H1 (cell line): ENCODE results near the gene AKIRIN1. TPM values are rescaled to one million over a fixed set of nuclear protein-coding genes. Genes with fewer than 3 reads are reported as not detected.

Experiments
- CTCF ChIA-PET: fragments of 300-600 bp; sonication (Branson Sonifier 250); formaldehyde crosslinking; loops from one replicate; lab custom pipeline; 2021; ENCODE audit not compliant: partially characterized antibody; lab: Charles Lee
- POLR2A ChIA-PET: fragments of 300-600 bp; sonication (Branson Sonifier 250); formaldehyde crosslinking; loops from one replicate; lab custom pipeline; 2021; ENCODE audit warnings: inconsistent platforms; ENCODE audit not compliant: partially characterized antibody; lab: Charles Lee
- DNase-seq, 2 experiments: peaks; one replicate each; pipeline versions ENCODE4 v3.0.0 to v3.0.0-alpha.2; 2010 to 2022; ENCODE audit warnings: low spot score in 2 of 2, low read depth in 1 of 2, mixed read lengths in 1 of 2
- FAIRE-seq: peaks from 2 replicates; lab custom pipeline; 2011; peaks lifted over from hg19 to GRCh38; lab: Jason Lieb, UNC
- H2AFZ ChIP-seq: 2 replicates; pipeline ENCODE4 v1.8.1; 2012; ENCODE audit warnings: low read length, inconsistent platforms
- H2AK5ac ChIP-seq: 2 replicates; pipeline ENCODE4 v1.6.1; 2013; ENCODE audit warnings: low read depth, low read length
- H2BK120ac ChIP-seq: replicated peaks from 2 replicates; pipeline ENCODE3; 2013; ENCODE audit warnings: low read depth, low read length, inconsistent platforms
- H2BK12ac ChIP-seq: 2 replicates; pipeline ENCODE4 v1.6.1; 2013; ENCODE audit warnings: low read depth, low read length
- H2BK15ac ChIP-seq: 2 replicates; pipeline ENCODE4 v1.6.1; 2013; ENCODE audit warnings: low read length
- H2BK20ac ChIP-seq: 2 replicates; pipeline ENCODE4 v1.6.1; 2013; ENCODE audit warnings: low read length
- H2BK5ac ChIP-seq: 2 replicates; pipeline ENCODE4 v1.6.1; 2013; ENCODE audit warnings: low read depth, low read length
- H3K14ac ChIP-seq: 2 replicates; pipeline ENCODE4 v1.6.1; 2013; ENCODE audit warnings: inconsistent platforms; ENCODE audit not compliant: insufficient read length
- H3K18ac ChIP-seq: 2 replicates; pipeline ENCODE4 v1.6.1; 2013; ENCODE audit warnings: low read length; ENCODE audit errors: extremely low read depth
- H3K23ac ChIP-seq: 2 replicates; pipeline ENCODE4 v1.6.1; 2013; ENCODE audit warnings: inconsistent platforms; ENCODE audit not compliant: insufficient read length
- H3K23me2 ChIP-seq: 2 replicates; pipeline ENCODE4 v1.6.1; 2013; ENCODE audit warnings: low read depth, low read length
- H3K27ac ChIP-seq: 2 replicates; pipeline ENCODE4 v1.6.1; 2011; ENCODE audit warnings: low read depth, low read length, inconsistent platforms
- H3K27me3 ChIP-seq, 4 experiments: replicated peaks in 1 of 4; 1 replicate in 1 of 4; 2 replicates in 3 of 4; pipeline versions ENCODE4 v1.6.1 to v1.8.1; 2011 to 2013; ENCODE audit warnings: low read length in 3 of 4, mild to moderate bottlenecking in 3 of 4, inconsistent platforms in 2 of 4, mixed read lengths in 2 of 4, moderate library complexity in 1 of 4; ENCODE audit not compliant: control insufficient read depth in 3 of 4, insufficient read depth in 3 of 4; ENCODE audit errors: extremely low read depth in 1 of 4
- H3K36me3 ChIP-seq, 4 experiments: 2 replicates each; pipeline versions ENCODE4 v1.6.1 to v1.8.1; 2011 to 2013; ENCODE audit warnings: mild to moderate bottlenecking in 4 of 4, low read length in 3 of 4, moderate library complexity in 2 of 4, control low read depth in 1 of 4, inconsistent platforms in 1 of 4; ENCODE audit not compliant: insufficient read depth in 4 of 4, control insufficient read depth in 2 of 4
- H3K4ac ChIP-seq: replicated peaks from 2 replicates; pipeline ENCODE3; 2013; ENCODE audit warnings: low read length, low read depth, mixed read lengths, inconsistent platforms; ENCODE audit not compliant: insufficient read length
- H3K4me1 ChIP-seq, 4 experiments: replicated peaks in 1 of 4; 1 replicate in 1 of 4; 2 replicates in 3 of 4; pipeline versions ENCODE4 v1.6.1 to v1.8.1; 2011 to 2013; ENCODE audit warnings: low read length in 3 of 4, inconsistent platforms in 2 of 4, mixed read lengths in 1 of 4; ENCODE audit not compliant: insufficient read depth in 4 of 4, control insufficient read depth in 3 of 4
- H3K4me2 ChIP-seq, 2 experiments: 2 replicates each; pipeline versions ENCODE4 v1.6.1 to v1.8.1; 2011 to 2013; ENCODE audit warnings: low read depth in 2 of 2, low read length in 2 of 2, control low read depth in 1 of 2, inconsistent platforms in 1 of 2, mild to moderate bottlenecking in 1 of 2; ENCODE audit not compliant: insufficient read depth in 1 of 2
- H3K4me3 ChIP-seq, 4 experiments: fragments of 200-600, 300-600 bp in 1 of 4; sonication (generic), shearing (Covaris generic), sonication (Bioruptor Twin) in 1 of 4; 2 replicates each; pipeline versions ENCODE4 v1.5.1 to v1.8.1; 2011 to 2016; ENCODE audit warnings: low read length in 4 of 4, low read depth in 3 of 4, control low read depth in 2 of 4, inconsistent platforms in 2 of 4, mild to moderate bottlenecking in 2 of 4, mixed read lengths in 1 of 4, moderate library complexity in 1 of 4; ENCODE audit not compliant: insufficient read depth in 2 of 4; ENCODE audit errors: extremely low read depth in 1 of 4
- H3K56ac ChIP-seq: replicated peaks from 2 replicates; pipeline ENCODE3; 2013; ENCODE audit warnings: low read depth, mild to moderate bottlenecking, mixed read lengths, low read length, inconsistent platforms; ENCODE audit not compliant: insufficient read length
- H3K79me1 ChIP-seq: 2 replicates; pipeline ENCODE4 v1.6.1; 2013; ENCODE audit warnings: low read depth, low read length, control low read depth
- H3K79me2 ChIP-seq, 2 experiments: 2 replicates each; pipeline versions ENCODE4 v1.6.1 to v1.8.1; 2012 to 2013; ENCODE audit warnings: low read length in 2 of 2, mild to moderate bottlenecking in 2 of 2, inconsistent platforms in 1 of 2; ENCODE audit not compliant: insufficient read depth in 2 of 2, control insufficient read depth in 1 of 2
- H3K9ac ChIP-seq, 4 experiments: replicated peaks in 1 of 4; 1 replicate in 1 of 4; 2 replicates in 3 of 4; pipeline versions ENCODE4 v1.6.1 to v1.8.1; 2011 to 2013; ENCODE audit warnings: low read depth in 3 of 4, low read length in 3 of 4, control low read depth in 2 of 4, mild to moderate bottlenecking in 2 of 4, moderate library complexity in 2 of 4, inconsistent platforms in 1 of 4; ENCODE audit errors: extremely low read depth in 1 of 4
- H3K9me3 ChIP-seq, 2 experiments: 2 replicates each; pipeline versions ENCODE4 v1.6.1 to v1.8.1; 2012 to 2013; ENCODE audit warnings: mild to moderate bottlenecking in 2 of 2, moderate library complexity in 2 of 2, control low read depth in 1 of 2, inconsistent platforms in 1 of 2, low read depth in 1 of 2, low read length in 1 of 2, mixed read lengths in 1 of 2; ENCODE audit not compliant: insufficient read depth in 2 of 2
- H4K20me1 ChIP-seq, 2 experiments: replicated peaks in 1 of 2; 2 replicates each; pipeline versions ENCODE3 to v1.8.1; 2011 to 2013; ENCODE audit warnings: inconsistent platforms in 2 of 2, low read length in 2 of 2, mild to moderate bottlenecking in 1 of 2; ENCODE audit not compliant: insufficient read depth in 2 of 2, control insufficient read depth in 1 of 2
- H4K5ac ChIP-seq: 2 replicates; pipeline ENCODE4 v1.6.1; 2013; ENCODE audit warnings: low read length, low read depth, mixed read lengths, inconsistent platforms; ENCODE audit not compliant: insufficient read length
- H4K8ac ChIP-seq: 2 replicates; pipeline ENCODE4 v1.8.0; 2013; ENCODE audit warnings: mild to moderate bottlenecking, moderate library complexity, low read length, inconsistent platforms; ENCODE audit not compliant: insufficient read depth; ENCODE audit errors: extremely low read depth
- H4K91ac ChIP-seq: replicated peaks from 2 replicates; pipeline ENCODE3; 2013; ENCODE audit warnings: low read length, mixed read lengths, inconsistent platforms; ENCODE audit not compliant: insufficient read length
- WGBS, 2 experiments: shearing (Covaris generic) in 1 of 2; methylation state at CpG; one replicate each; pipeline versions ENCODE4 v1.1.6 to v1.1.7; 2013 to 2015; ENCODE audit warnings: low lambda C conversion rate in 2 of 2, mixed read lengths in 2 of 2, inconsistent platforms in 1 of 2, low coverage in 1 of 2, missing lambda C conversion rate in 1 of 2; ENCODE audit not compliant: insufficient replicate concordance in 2 of 2, insufficient coverage in 1 of 2, insufficient read length in 1 of 2; ENCODE audit errors: extremely low coverage in 1 of 2, missing lambda C conversion rate in 1 of 2; 5-methylcytosine and 5-hydroxymethylcytosine counted together
- polyA plus RNA-seq, 7 experiments: library from polyadenylated mRNA; depleted of rRNA in 3 of 7; stranded (reverse) in 5 of 7; unstranded in 2 of 7; fragments of >200 nt in 5 of 7; fragments of 200-250 nt in 2 of 7; gene quantifications; 1 replicate in 5 of 7; 2 replicates in 1 of 7; 4 replicates in 1 of 7; pipeline versions ENCODE4 v1.2.1 to v1.2.3, GENCODE V29; 2011 to 2013; ENCODE audit warnings: missing spikeins in 2 of 7, mixed read lengths in 2 of 7
- total RNA-seq: library from RNA; stranded (reverse); fragmentation: NEBNext Ultra II Directional; extraction: Animal tissue kit (Norgen Biotek cat#: 25700); gene quantifications from 2 replicates; pipeline ENCODE4 v1.2.1, GENCODE V29; 2021

AKIRIN1 gene
- total and polyA plus RNA-seq, 2 of the 8 experiments (the other 6 are each of a cell fraction or from before 2014, with no cell fraction given): 148 to 236 TPM

GRCh38 chr1:38958967-38959366 is 32.1 kb upstream of the AKIRIN1 start:
- Histone ChIP-seq H3K23me2 (no peaks in the 10 kb centered on the region), H3K27ac (no peak overlapping the region), H3K9ac (no peak overlapping the region), H3K79me2 (no peaks in the 10 kb centered on the region), H4K8ac (no peak overlapping the region), H2BK15ac (no peak overlapping the region), H2BK5ac (peak overlapping the region; percentile 52; the same call in 1 of the 2 replicates), H4K91ac (no peak overlapping the region), H3K14ac (no peak overlapping the region), H3K56ac (no peak overlapping the region), H4K20me1 (peaks cover 0 to 1% of the 10 kb centered on the region in 2 experiments), H3K4me1 (no peaks in the 10 kb centered on the region), H3K4me3 (no peak overlapping the region), H2AFZ (no peak overlapping the region), H3K27me3 (no peaks in the 10 kb centered on the region), H2BK20ac (peak overlapping the region; percentile 83), H3K23ac (no peak overlapping the region), H2BK120ac (no peak overlapping the region), H3K9me3 (no peaks in the 10 kb centered on the region), H3K4me2 (no peak overlapping the region), H3K36me3 (no peaks in the 10 kb centered on the region), H3K18ac (no peak overlapping the region), H2AK5ac (no peak overlapping the region), H4K5ac (no peak overlapping the region), H3K79me1 (no peaks in the 10 kb centered on the region), H2BK12ac (peak overlapping the region; percentile 10; the same call in 1 of the 2 replicates), H3K4ac (peak overlapping the region; percentile 21)
- FAIRE-seq: no peak
- WGBS, 2 experiments: 93% methylated on average over 2 of the region's 2 CpGs; no CpG with 5 or more reads in 1 of the 2 experiments
- no peak for DNase-seq
- CTCF ChIA-PET: interaction anchor here (0.6 to 1.6 kb wide), 6 partner anchors 13 to 460 kb away, joined by 3 to 5 read pairs (median 3); no protein-coding TSS in a partner anchor
- POLR2A ChIA-PET: interaction anchor here (0.7 to 1.6 kb wide), 7 partner anchors 10 to 74 kb away, joined by 3 to 4 read pairs (median 3); no protein-coding TSS in a partner anchor
